ENCODE measurements around the gene TAF4. TPM values are rescaled to one million over a fixed set of nuclear protein-coding genes. Genes with fewer than 3 reads are reported as not detected.

The TAF4 gene
- total RNA-seq, 4 donors from 2014 or later: 18.9 to 93.5 (median 31.0) TPM

DNA sequence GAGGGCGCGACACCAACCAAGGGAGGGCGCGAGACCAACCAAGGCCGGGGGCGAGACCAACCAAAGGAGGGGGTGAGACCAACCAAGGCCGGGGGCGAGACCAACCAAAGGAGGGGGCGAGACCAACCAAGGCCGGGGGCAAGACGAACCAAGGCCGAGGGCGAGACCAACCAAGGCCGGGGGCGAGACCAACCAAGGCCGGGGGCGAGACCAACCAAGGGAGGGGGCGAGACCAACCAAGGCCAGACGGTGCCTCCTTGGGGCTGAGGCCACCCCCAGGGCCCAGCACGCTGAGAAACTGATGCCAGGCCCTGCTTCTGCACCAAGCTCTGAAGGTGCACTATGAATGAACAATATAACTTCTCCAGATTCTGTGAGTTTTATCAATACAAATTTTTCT is 87.2 kb downstream of the TAF4 start:
- no peak for DNase-seq
- no peaks in the 10 kb centered on the region for H3K4me1 ChIP-seq

DNA sequence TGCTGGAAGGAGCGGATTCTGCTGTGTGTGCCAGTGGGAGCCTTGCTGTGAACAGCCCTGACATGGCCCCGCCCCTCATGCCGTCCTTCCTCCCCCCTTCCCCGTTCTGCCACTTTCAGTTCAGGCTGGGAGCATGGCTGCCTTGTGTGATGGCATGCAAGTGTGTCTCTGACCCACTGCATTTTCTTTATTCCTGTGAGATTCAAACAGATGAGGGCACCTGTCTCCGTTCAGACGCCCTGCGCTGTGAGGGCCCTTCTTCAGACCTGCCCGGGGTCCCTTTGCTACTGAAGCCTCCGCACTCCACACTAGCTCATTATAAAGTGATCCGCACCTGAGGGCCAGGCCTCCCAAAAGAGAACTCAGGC is 88.3 kb downstream of the TAF4 start:
- Histone ChIP-seq H3K9me3 (no peaks in the 10 kb centered on the region), H3K27me3 (no peaks in the 10 kb centered on the region), H3K4me1 (no peaks in the 10 kb centered on the region), H3K27ac (no peak overlapping the region), H3K36me3 (peaks cover 0 to 32% (median 0%) of the 10 kb centered on the region in 3 donors), H3K4me3 (no peak overlapping the region)
- TF ChIP-seq, protein P1, sequence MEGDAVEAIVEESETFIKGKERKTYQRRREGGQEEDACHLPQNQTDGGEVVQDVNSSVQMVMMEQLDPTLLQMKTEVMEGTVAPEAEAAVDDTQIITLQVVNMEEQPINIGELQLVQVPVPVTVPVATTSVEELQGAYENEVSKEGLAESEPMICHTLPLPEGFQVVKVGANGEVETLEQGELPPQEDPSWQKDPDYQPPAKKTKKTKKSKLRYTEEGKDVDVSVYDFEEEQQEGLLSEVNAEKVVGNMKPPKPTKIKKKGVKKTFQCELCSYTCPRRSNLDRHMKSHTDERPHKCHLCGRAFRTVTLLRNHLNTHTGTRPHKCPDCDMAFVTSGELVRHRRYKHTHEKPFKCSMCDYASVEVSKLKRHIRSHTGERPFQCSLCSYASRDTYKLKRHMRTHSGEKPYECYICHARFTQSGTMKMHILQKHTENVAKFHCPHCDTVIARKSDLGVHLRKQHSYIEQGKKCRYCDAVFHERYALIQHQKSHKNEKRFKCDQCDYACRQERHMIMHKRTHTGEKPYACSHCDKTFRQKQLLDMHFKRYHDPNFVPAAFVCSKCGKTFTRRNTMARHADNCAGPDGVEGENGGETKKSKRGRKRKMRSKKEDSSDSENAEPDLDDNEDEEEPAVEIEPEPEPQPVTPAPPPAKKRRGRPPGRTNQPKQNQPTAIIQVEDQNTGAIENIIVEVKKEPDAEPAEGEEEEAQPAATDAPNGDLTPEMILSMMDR (IDR thresholded peaks at IDR 0.05): no peak
- TF ChIP-seq POLR2A (IDR thresholded peaks at IDR 0.05): no peak
- no peak for DNase-seq

More for the DNA sequence above, 87.2 kb downstream of the TAF4 start:
- TF ChIP-seq POLR2A (IDR thresholded peaks at IDR 0.05): no peak
- TF ChIP-seq, protein P1 (IDR thresholded peaks at IDR 0.05): no peak
- H3K4me3 ChIP-seq: no peak overlapping the region
- H3K36me3 ChIP-seq: peaks cover 0 to 37% (median 0%) of the 10 kb centered on the region in 3 donors
- H3K9me3 ChIP-seq: no peaks in the 10 kb centered on the region
- H3K27ac ChIP-seq: no peak overlapping the region
- H3K27me3 ChIP-seq: no peaks in the 10 kb centered on the region

DNA sequence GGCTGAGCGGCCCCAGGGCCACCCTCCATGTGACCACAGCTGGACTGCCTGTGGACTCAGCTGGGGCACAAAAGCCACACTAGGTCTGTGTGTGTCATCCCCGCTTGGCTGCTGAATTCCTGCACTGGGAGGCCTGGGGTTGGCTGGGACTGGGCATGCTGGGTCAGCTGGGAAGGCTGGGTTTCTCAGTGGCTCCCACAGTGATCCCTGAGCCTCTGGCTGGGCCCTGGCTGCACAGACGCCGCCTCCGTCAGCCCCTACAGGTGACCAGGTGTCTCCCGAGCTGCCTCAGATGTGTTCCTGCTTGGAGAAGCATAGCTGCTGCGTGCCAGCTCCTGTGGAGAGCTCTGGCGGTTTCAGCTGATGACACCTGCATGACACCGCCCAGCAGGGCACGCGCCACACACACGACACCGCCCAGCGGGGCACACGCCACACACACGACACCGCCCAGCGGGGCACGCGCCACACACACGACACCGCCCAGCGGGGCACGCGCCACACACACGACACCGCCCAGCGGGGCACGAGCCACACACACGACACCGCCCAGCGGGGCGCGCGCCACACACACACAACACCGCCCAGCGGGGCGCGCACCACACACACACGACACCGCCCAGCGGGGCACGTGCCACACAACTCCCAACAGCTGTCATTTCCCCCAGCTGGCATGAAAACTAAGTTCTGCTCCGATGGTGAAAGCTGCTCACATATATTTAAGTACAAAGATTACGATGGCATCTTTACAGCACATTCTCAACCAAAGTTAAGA is 88.8 kb downstream of the TAF4 start:
- H3K27me3 ChIP-seq: no peaks in the 10 kb centered on the region
- DNase-seq: no peak
- no peaks in the 10 kb centered on the region for H3K9me3 ChIP-seq
- H3K36me3 ChIP-seq: peaks cover 0 to 32% (median 0%) of the 10 kb centered on the region in 3 donors
- no peak overlapping the region for H3K27ac ChIP-seq
- H3K4me3 ChIP-seq: no peak overlapping the region
- TF ChIP-seq POLR2A (IDR thresholded peaks at IDR 0.05): no peak
- TF ChIP-seq, protein P1 (IDR thresholded peaks at IDR 0.05): no peak
- no peaks in the 10 kb centered on the region for H3K4me1 ChIP-seq

DNA sequence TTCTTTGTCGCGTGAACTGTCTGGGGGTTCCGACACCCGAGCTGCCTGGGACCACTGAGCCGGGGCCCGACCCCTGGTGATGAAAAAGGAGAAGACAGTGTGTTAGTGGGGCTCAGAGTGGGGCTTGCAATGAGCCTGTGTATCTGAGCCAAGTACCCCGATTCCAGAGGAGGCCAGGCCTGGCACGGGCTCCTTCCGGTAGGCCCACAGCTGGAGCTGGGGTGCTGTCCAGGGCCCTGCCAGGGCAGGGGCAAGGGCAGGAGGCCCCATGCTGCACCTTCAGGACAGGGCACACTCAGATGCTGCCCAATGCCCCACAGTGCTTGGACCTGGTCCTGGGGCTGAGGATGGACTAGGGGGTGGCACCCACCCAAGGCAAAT is 89.4 kb downstream of the TAF4 start:
- TF ChIP-seq POLR2A (IDR thresholded peaks at IDR 0.05): no peak
- TF ChIP-seq, protein P1 (IDR thresholded peaks at IDR 0.05): no peak
- H3K27ac ChIP-seq: no peak overlapping the region
- H3K9me3 ChIP-seq: no peaks in the 10 kb centered on the region
- H3K36me3 ChIP-seq: peaks cover 0 to 32% (median 0%) of the 10 kb centered on the region in 3 donors
- no peak for DNase-seq
- H3K4me3 ChIP-seq: no peak overlapping the region
- no peaks in the 10 kb centered on the region for H3K27me3 ChIP-seq
- H3K4me1 ChIP-seq: no peaks in the 10 kb centered on the region

DNA sequence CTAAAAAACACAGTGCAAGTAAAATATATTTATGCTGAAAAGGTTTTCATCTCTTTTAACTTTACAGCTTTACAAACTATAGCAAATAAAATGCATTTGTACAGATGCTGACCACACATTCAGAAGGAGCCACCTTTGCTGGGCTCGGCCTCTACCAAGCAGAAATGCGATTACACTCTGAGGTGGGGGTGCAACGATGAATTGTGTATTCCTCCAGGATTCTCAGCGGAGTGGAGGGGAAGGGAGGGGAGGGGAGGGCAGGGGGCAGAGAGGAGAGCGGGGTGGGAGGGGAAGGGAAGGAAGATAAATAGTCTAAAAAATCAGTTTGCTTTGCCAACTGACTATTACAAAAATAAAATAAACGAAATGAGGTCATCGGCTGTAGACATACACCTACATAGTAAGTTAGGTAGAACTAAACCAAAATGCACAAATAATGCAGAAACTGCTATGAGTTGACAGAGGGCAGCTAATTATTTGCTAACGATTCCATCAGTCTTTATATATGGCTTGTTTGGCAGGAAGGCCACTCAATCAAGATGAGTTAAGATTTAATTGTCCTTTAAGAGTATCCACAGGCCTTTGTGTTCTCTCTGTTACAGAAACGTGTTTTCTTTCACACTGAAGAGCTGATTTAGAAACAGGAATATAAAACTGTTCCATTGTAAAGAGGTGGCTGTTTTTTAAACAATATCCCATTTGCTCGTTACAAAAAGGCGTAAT is 90.1 kb downstream of the TAF4 start:
- TF ChIP-seq, protein P1 (IDR thresholded peaks at IDR 0.05): no peak
- TF ChIP-seq POLR2A (IDR thresholded peaks at IDR 0.05): no peak
- DNase-seq: no peak
- Histone ChIP-seq H3K4me1 (no peaks in the 10 kb centered on the region), H3K27me3 (no peaks in the 10 kb centered on the region), H3K27ac (no peak overlapping the region), H3K36me3 (peaks cover 0 to 32% (median 0%) of the 10 kb centered on the region in 3 donors), H3K9me3 (no peaks in the 10 kb centered on the region), H3K4me3 (no peak overlapping the region)

All from Peyer's patch (tissue), 4 donors.